ENCODE data around the gene EFCAB14.

EFCAB14 gene

DNA sequence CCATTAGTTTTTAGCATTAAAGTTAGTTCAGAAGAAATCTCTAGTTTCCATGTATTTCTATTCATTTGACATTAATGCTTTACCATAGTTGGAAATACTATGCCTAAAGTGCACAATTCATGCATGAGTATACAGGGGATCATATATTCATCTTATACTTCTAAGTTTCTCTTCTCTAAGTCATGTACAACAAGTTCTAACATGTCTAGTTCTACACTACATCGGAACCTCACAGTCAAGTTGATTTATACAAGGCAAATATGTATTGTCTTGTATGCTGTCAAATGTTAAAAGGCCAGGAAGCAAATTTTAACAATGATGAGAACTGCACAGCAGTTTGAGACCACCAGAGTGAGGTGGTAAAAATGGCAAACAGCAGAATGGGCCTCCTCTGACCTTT lies 79.4 kb downstream of the EFCAB14 start:
- no peaks in the 10 kb centered on the region for H3K27me3 ChIP-seq (ENCODE audit: insufficient read depth, low read length)
- H3K79me2 ChIP-seq (ENCODE audit: insufficient read depth, low read length), result no peaks in the 10 kb centered on the region
- no peaks in the 10 kb centered on the region for H3K9me3 ChIP-seq (ENCODE audit: low read length)
- H3K4me1 ChIP-seq (ENCODE audit: insufficient read depth, low read length, severe bottlenecking), result no peaks in the 10 kb centered on the region
- no peak overlapping the region for H2AFZ ChIP-seq (ENCODE audit: low read length)
- H3K36me3 ChIP-seq (ENCODE audit: insufficient read depth, low read length), result peaks cover 20% of the 10 kb centered on the region; the same call in 1 of the 2 replicates
- H3K4me2 ChIP-seq (ENCODE audit: low read length), result no peak overlapping the region
- H3K9ac ChIP-seq (ENCODE audit: low read length), result no peak overlapping the region
- H4K20me1 ChIP-seq (ENCODE audit: insufficient read depth, low read length), result no peaks in the 10 kb centered on the region
- H3K27ac ChIP-seq (ENCODE audit: low read depth, low read length, poor library complexity, severe bottlenecking), result no peak overlapping the region
- H3K4me3 ChIP-seq (ENCODE audit: low read depth, low read length, poor library complexity, severe bottlenecking), result no peak overlapping the region
- H3F3A ChIP-seq (ENCODE audit: insufficient read depth, low read length), result no peaks in the 10 kb centered on the region; the same call in 1 of the 2 replicates
- H3K9me2 ChIP-seq (ENCODE audit: low read depth, low read length), result no peaks in the 10 kb centered on the region
- TF ChIP-seq EZH2 (IDR thresholded peaks at IDR 0.05; ENCODE audit: borderline replicate concordance, low read length), result no peak
- TF ChIP-seq, protein P1, sequence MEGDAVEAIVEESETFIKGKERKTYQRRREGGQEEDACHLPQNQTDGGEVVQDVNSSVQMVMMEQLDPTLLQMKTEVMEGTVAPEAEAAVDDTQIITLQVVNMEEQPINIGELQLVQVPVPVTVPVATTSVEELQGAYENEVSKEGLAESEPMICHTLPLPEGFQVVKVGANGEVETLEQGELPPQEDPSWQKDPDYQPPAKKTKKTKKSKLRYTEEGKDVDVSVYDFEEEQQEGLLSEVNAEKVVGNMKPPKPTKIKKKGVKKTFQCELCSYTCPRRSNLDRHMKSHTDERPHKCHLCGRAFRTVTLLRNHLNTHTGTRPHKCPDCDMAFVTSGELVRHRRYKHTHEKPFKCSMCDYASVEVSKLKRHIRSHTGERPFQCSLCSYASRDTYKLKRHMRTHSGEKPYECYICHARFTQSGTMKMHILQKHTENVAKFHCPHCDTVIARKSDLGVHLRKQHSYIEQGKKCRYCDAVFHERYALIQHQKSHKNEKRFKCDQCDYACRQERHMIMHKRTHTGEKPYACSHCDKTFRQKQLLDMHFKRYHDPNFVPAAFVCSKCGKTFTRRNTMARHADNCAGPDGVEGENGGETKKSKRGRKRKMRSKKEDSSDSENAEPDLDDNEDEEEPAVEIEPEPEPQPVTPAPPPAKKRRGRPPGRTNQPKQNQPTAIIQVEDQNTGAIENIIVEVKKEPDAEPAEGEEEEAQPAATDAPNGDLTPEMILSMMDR (IDR thresholded peaks at IDR 0.05; ENCODE audit: low read length), result no peak

DNA sequence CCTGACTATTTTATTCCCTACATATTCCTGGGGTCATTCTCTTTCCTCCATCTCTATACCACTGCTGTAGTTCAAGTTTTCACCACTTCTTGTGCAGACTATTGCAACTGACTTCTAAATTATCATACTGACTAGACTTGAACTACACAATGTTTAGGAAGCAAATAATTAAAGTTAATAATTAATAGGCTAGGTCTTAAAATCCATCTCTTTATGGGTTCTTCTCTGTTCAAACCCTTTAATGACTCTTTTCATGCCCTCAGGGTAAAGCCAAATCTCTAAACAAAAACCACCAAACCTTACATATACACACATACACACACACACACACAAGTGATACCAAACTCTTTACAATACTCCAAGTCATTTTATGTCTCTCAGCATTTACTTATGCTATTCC lies 80.0 kb downstream of the EFCAB14 start:
- H3K27ac ChIP-seq (ENCODE audit: low read depth, low read length, poor library complexity, severe bottlenecking), result no peak overlapping the region
- no peaks in the 10 kb centered on the region for H3K79me2 ChIP-seq (ENCODE audit: insufficient read depth, low read length)
- no peak overlapping the region for H2AFZ ChIP-seq (ENCODE audit: low read length)
- H3F3A ChIP-seq (ENCODE audit: insufficient read depth, low read length), result no peaks in the 10 kb centered on the region; the same call in 1 of the 2 replicates
- H3K4me1 ChIP-seq (ENCODE audit: insufficient read depth, low read length, severe bottlenecking), result no peaks in the 10 kb centered on the region
- no peak overlapping the region for H3K4me3 ChIP-seq (ENCODE audit: low read depth, low read length, poor library complexity, severe bottlenecking)
- no peaks in the 10 kb centered on the region for H3K9me2 ChIP-seq (ENCODE audit: low read depth, low read length)
- no peaks in the 10 kb centered on the region for H4K20me1 ChIP-seq (ENCODE audit: insufficient read depth, low read length)
- H3K27me3 ChIP-seq (ENCODE audit: insufficient read depth, low read length), result no peaks in the 10 kb centered on the region
- TF ChIP-seq, protein P1 (IDR thresholded peaks at IDR 0.05; ENCODE audit: low read length), result no peak
- no peak for TF ChIP-seq EZH2 (IDR thresholded peaks at IDR 0.05; ENCODE audit: borderline replicate concordance, low read length)
- no peak overlapping the region for H3K4me2 ChIP-seq (ENCODE audit: low read length)
- H3K9me3 ChIP-seq (ENCODE audit: low read length), result no peaks in the 10 kb centered on the region
- peaks cover 24% of the 10 kb centered on the region; the same call in 1 of the 2 replicates for H3K36me3 ChIP-seq (ENCODE audit: insufficient read depth, low read length)
- H3K9ac ChIP-seq (ENCODE audit: low read length), result no peak overlapping the region

DNA sequence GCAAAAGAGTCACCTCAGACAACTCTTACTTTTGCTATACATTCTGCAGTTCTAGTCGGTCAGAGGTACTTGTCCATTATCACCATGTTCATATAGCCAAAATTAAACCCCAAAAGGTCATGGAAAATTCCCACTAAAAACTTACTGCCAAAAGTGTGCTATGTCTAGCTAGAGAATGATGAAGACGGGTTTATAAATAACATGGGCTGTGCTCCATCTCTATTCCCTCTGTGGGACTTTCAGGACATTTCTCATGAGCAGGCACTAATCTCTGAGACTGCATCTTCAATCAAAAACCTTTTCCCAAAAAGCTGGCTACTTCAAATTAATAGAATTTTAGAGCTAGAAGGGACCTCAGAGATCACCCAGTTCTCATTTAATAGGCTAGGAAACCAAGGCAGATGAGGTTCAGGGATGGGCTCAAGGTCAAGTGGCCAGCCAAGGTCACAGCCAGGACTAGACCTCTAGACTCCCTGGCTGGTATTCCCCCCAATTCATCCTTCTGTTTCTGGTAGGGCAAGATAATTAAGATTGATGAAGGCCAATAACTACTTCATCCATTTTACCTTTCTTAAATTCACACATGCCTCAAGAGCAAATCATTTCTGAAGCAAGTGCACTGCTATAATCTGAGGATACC lies 81.3 kb downstream of the EFCAB14 start:
- Histone ChIP-seq H3F3A (ENCODE audit: insufficient read depth, low read length) (no peaks in the 10 kb centered on the region; the same call in 1 of the 2 replicates), H3K4me2 (ENCODE audit: low read length) (no peak overlapping the region), H3K9me2 (ENCODE audit: low read depth, low read length) (no peaks in the 10 kb centered on the region), H3K4me1 (ENCODE audit: insufficient read depth, low read length, severe bottlenecking) (no peaks in the 10 kb centered on the region), H3K9me3 (ENCODE audit: low read length) (no peaks in the 10 kb centered on the region), H3K9ac (ENCODE audit: low read length) (no peak overlapping the region), H3K27ac (ENCODE audit: low read depth, low read length, poor library complexity, severe bottlenecking) (no peak overlapping the region), H3K79me2 (ENCODE audit: insufficient read depth, low read length) (no peaks in the 10 kb centered on the region), H4K20me1 (ENCODE audit: insufficient read depth, low read length) (no peaks in the 10 kb centered on the region), H3K36me3 (ENCODE audit: insufficient read depth, low read length) (peaks cover 24% of the 10 kb centered on the region; the same call in 1 of the 2 replicates), H2AFZ (ENCODE audit: low read length) (no peak overlapping the region), H3K4me3 (ENCODE audit: low read depth, low read length, poor library complexity, severe bottlenecking) (no peak overlapping the region), H3K27me3 (ENCODE audit: insufficient read depth, low read length) (no peaks in the 10 kb centered on the region)
- no peak for TF ChIP-seq EZH2 (IDR thresholded peaks at IDR 0.05; ENCODE audit: borderline replicate concordance, low read length)
- TF ChIP-seq, protein P1 (IDR thresholded peaks at IDR 0.05; ENCODE audit: low read length), result no peak

Measured in OCI-LY1 (cell line).